ENCODE data around the gene IGF2.

Gene IGF2

DNA sequence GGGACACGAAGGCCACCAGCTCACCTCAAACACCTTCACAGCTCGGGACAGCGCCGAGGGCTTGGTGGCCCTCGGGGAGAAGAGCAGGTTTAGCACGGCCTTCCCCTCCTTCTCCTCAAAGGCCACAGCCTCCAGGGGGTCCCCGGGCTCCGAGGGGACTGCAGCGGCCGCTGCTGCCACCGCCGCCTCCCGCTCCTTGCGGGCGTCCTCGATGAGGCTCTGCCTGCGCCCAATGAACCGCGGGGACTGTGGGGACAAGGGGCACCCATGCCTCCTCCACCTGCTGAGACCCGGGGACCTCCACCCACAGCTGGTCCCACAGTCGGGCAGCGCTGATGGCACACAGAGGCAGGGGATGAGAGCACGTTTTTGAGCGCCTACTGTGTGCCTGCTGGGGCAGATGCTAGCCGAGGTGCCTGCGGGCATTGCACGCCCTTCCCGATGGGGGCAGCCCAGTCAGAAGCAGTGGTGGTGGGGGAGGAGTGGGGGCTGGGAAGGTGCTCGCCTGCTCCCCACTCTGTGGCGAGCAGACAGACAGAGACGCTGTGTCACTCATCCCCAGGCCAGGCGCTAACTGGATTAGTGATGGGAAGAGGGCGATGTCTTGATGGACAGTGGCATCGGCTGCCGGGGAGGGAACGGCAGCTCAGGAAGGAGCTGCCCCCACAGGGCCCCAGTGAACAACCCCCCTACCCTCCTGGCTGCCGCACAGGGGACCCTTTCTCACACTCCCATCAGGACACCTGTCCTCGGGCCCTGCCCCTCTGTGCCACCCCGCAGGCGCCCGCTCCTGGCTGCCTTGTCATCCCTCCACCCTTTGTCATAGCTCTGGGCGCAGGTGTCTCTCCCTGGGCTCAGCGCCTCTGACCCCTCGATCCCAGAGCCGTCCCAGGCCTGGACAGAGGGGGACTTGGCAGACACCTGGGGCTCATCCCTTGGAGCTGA is 30.7 kb upstream of the IGF2 start:
- Histone ChIP-seq H3K27ac (ENCODE audit: low read depth, low read length) (no peak overlapping the region), H3K4me3 (ENCODE audit: low read depth, low read length) (no peak overlapping the region), H3K79me2 (ENCODE audit: control insufficient read depth, insufficient read depth, low read length, unreplicated experiment) (no peaks in the 10 kb centered on the region), H3K27me3 (ENCODE audit: insufficient read depth, low read length) (no peaks in the 10 kb centered on the region), H3K36me3 (ENCODE audit: insufficient read depth, low read length) (no peaks in the 10 kb centered on the region), H3K4me1 (ENCODE audit: control insufficient read depth, insufficient read depth, low read length, unreplicated experiment) (no peaks in the 10 kb centered on the region), H2AFZ (ENCODE audit: low read length, unreplicated experiment) (no peak overlapping the region)

DNA sequence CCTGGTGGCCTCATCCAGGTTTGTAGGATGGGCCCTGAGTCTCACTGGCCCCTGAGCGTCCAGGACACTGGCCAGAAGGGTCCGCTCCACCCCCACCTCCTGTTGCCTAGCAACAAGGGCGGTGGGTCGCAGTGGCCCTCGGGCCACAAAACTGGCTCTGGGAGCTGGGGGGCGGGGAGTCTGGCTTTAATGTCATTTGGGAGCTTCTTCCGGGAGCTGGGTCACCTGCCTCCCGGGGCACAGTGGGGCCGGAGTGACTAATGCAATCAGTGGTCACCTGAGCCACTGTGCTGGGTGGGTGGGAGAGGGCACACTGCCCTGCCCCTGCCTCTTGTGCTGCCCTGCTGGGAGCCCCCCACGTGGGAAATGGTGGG is 29.8 kb upstream of the IGF2 start:
- no peak overlapping the region for H2AFZ ChIP-seq (ENCODE audit: low read length, unreplicated experiment)
- H3K4me3 ChIP-seq (ENCODE audit: low read depth, low read length), result no peak overlapping the region
- H3K27ac ChIP-seq (ENCODE audit: low read depth, low read length), result no peak overlapping the region

GRCh38 chr11:2168286-2169004 is 29.3 kb upstream of the IGF2 start:
- H2AFZ ChIP-seq (ENCODE audit: low read length, unreplicated experiment), result no peak overlapping the region
- H3K27ac ChIP-seq (ENCODE audit: low read depth, low read length), result no peak overlapping the region
- H3K79me2 ChIP-seq (ENCODE audit: control insufficient read depth, insufficient read depth, low read length, unreplicated experiment), result no peaks in the 10 kb centered on the region
- no peaks in the 10 kb centered on the region for H3K27me3 ChIP-seq (ENCODE audit: insufficient read depth, low read length)
- H3K4me3 ChIP-seq (ENCODE audit: low read depth, low read length), result no peak overlapping the region
- H3K36me3 ChIP-seq (ENCODE audit: insufficient read depth, low read length), result no peaks in the 10 kb centered on the region
- no peaks in the 10 kb centered on the region for H3K4me1 ChIP-seq (ENCODE audit: control insufficient read depth, insufficient read depth, low read length, unreplicated experiment)

More for the DNA sequence above, 29.8 kb upstream of the IGF2 start:
- no peaks in the 10 kb centered on the region for H3K79me2 ChIP-seq (ENCODE audit: control insufficient read depth, insufficient read depth, low read length, unreplicated experiment)
- no peaks in the 10 kb centered on the region for H3K36me3 ChIP-seq (ENCODE audit: insufficient read depth, low read length)
- H3K4me1 ChIP-seq (ENCODE audit: control insufficient read depth, insufficient read depth, low read length, unreplicated experiment), result no peaks in the 10 kb centered on the region
- no peaks in the 10 kb centered on the region for H3K27me3 ChIP-seq (ENCODE audit: insufficient read depth, low read length)

- Histone ChIP-seq H3K27ac (ENCODE audit: low read depth, low read length) (no peak overlapping the region), H3K4me3 (ENCODE audit: low read depth, low read length) (no peak overlapping the region), H3K4me1 (ENCODE audit: control insufficient read depth, insufficient read depth, low read length, unreplicated experiment) (no peaks in the 10 kb centered on the region), H3K36me3 (ENCODE audit: insufficient read depth, low read length) (no peaks in the 10 kb centered on the region), H3K79me2 (ENCODE audit: control insufficient read depth, insufficient read depth, low read length, unreplicated experiment) (no peaks in the 10 kb centered on the region), H2AFZ (ENCODE audit: low read length, unreplicated experiment) (no peak overlapping the region), H3K27me3 (ENCODE audit: insufficient read depth, low read length) (no peaks in the 10 kb centered on the region)
Observed at GRCh38 chr11:2167141-2168045, 28.2 kb upstream of the IGF2 start.

DNA sequence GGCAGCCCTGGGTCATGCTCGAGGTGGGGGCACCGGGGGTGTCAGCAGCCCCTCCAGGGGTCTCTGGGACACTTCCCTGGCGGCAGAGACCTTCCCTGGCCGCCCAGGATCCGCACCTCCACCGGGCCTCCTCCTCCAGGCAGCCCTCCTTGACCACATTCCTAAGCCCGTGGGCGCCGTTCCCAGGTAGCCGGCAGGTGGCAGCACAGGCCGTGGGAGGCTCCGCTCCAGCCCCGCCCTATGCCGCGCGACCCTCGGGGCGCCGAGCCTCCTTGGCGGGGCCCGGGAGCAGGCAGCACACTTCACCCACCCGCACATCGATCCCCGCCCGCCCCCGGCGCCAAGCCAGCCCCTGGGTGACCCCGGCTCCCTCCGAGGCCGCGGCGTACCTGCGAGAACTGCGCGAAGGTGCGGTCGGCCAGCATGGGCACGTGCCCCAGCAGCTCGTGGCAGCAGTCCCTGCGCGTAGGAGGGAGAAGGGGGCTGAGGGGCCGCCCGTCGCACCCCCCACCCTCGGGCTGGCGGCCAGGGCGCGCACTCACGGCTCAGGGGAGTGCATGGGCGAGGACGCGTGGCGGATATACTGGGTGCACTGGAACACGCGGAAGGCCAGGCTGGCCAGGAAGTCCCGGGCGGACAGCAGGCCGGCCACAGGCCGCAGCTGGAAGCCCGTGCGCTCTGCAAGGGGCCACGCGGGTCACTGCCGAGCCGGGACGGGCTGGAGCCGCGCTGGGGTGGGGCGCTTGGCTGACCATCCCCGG is 27.1 kb upstream of the IGF2 start:
- Histone ChIP-seq H3K36me3 (ENCODE audit: insufficient read depth, low read length) (no peaks in the 10 kb centered on the region), H3K4me3 (ENCODE audit: low read depth, low read length) (peak overlapping the region; percentile 71; the same call in 1 of the 2 replicates), H3K4me1 (ENCODE audit: control insufficient read depth, insufficient read depth, low read length, unreplicated experiment) (no peaks in the 10 kb centered on the region), H3K27ac (ENCODE audit: low read depth, low read length) (no peak overlapping the region), H3K27me3 (ENCODE audit: insufficient read depth, low read length) (no peaks in the 10 kb centered on the region), H2AFZ (ENCODE audit: low read length, unreplicated experiment) (peak overlapping the region; percentile 75), H3K79me2 (ENCODE audit: control insufficient read depth, insufficient read depth, low read length, unreplicated experiment) (no peaks in the 10 kb centered on the region)

DNA sequence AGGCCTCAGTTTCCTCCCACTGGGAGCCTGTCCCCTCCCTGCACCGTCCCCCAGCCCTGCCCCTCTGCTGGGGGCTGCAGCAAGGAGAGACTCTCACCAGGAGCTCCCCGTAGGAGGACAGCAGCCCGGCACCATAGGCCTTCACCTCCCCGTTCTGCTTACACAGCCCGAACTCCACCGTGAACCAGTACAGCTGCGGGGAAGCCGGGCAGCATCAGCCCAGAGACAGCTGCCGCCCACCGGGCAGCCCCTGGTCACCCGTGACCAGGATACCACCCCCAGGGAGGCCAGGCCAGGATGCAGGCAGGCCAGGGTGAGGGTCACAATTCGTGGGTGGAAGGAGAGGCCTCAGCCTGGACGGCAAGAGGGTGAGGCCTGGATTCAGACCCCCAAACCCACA is 26.4 kb upstream of the IGF2 start:
- Histone ChIP-seq H3K4me3 (ENCODE audit: low read depth, low read length) (no peak overlapping the region), H3K27ac (ENCODE audit: low read depth, low read length) (no peak overlapping the region), H2AFZ (ENCODE audit: low read length, unreplicated experiment) (no peak overlapping the region), H3K4me1 (ENCODE audit: control insufficient read depth, insufficient read depth, low read length, unreplicated experiment) (no peaks in the 10 kb centered on the region), H3K79me2 (ENCODE audit: control insufficient read depth, insufficient read depth, low read length, unreplicated experiment) (no peaks in the 10 kb centered on the region), H3K27me3 (ENCODE audit: insufficient read depth, low read length) (no peaks in the 10 kb centered on the region), H3K36me3 (ENCODE audit: insufficient read depth, low read length) (no peaks in the 10 kb centered on the region)

DNA sequence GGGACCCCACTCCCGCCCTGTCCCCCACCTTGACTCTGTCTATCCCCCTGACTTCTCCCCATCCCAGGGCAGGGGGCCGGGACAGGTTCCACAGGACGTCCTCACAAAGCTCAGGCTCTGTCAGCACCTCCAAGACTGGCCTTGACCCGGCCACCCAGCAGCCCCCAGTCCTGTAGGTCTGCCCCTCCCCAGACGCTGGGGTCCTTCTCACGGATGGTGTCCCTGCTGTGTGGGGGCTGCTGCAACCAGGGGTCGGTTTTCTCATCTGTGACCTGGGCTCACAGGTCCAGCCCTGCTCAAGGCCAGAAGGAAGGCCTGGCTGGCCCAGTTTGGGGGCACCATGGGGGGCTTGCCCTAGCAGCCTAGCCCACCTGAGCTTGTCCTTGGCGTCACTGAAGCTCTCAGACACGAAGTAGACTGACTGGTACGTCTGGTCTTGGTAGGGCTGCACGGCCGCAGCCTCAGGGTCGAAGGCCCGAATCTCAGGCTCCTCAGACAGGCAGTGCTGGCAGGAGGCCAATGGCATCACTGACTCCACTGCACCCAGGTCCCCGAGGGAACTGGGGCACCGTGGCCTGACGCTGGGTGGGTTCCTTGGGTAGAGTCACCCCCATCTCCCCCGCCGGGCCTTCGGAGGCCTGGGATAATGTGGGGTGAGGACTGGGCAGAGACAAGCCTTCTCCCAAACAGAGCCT is 25.8 kb upstream of the IGF2 start:
- Histone ChIP-seq H3K79me2 (ENCODE audit: control insufficient read depth, insufficient read depth, low read length, unreplicated experiment) (no peaks in the 10 kb centered on the region), H3K36me3 (ENCODE audit: insufficient read depth, low read length) (no peaks in the 10 kb centered on the region), H3K4me1 (ENCODE audit: control insufficient read depth, insufficient read depth, low read length, unreplicated experiment) (no peaks in the 10 kb centered on the region), H3K27ac (ENCODE audit: low read depth, low read length) (no peak overlapping the region), H3K4me3 (ENCODE audit: low read depth, low read length) (no peak overlapping the region), H2AFZ (ENCODE audit: low read length, unreplicated experiment) (no peak overlapping the region), H3K27me3 (ENCODE audit: insufficient read depth, low read length) (no peaks in the 10 kb centered on the region)

GRCh38 chr11:2164081-2164480 is 24.9 kb upstream of the IGF2 start:
- H3K27me3 ChIP-seq (ENCODE audit: insufficient read depth, low read length), result no peaks in the 10 kb centered on the region

DNA sequence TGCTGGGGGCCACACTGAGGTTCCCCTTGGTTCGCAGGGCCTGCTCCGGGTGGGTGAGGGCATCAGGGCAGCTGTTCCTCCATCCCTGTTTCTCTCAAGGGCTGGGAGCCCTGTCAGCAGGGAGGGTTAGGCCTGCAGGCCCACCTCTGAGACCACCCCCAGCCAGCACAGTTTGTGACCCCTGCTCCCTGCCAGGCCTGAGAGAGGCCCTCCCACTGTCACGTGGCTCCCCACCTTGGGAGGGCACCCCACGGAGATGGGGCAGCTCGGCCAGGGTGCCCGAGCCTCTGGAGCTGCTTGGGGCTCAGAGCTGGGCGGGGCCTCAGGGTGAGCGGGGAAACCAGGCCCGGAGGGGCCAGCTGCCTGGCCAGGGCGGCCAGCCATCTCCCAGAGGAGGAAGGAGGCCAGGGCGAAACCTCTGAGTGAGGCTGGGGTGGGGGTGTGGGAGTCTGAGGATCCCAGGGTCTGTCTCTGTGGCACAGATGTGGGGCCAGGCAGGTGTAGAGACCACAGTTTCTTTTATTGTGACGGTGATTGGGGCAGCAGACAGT is 24.3 kb upstream of the IGF2 start:
- H3K27ac ChIP-seq (ENCODE audit: low read depth, low read length), result no peak overlapping the region
- H3K4me3 ChIP-seq (ENCODE audit: low read depth, low read length), result no peak overlapping the region
- no peaks in the 10 kb centered on the region for H3K4me1 ChIP-seq (ENCODE audit: control insufficient read depth, insufficient read depth, low read length, unreplicated experiment)
- no peaks in the 10 kb centered on the region for H3K27me3 ChIP-seq (ENCODE audit: insufficient read depth, low read length)
- no peaks in the 10 kb centered on the region for H3K36me3 ChIP-seq (ENCODE audit: insufficient read depth, low read length)
- H3K79me2 ChIP-seq (ENCODE audit: control insufficient read depth, insufficient read depth, low read length, unreplicated experiment), result no peaks in the 10 kb centered on the region
- H2AFZ ChIP-seq (ENCODE audit: low read length, unreplicated experiment), result no peak overlapping the region

More at GRCh38 chr11:2164081-2164480, 24.9 kb upstream of the IGF2 start:
- Histone ChIP-seq H2AFZ (ENCODE audit: low read length, unreplicated experiment) (no peak overlapping the region), H3K4me3 (ENCODE audit: low read depth, low read length) (no peak overlapping the region), H3K27ac (ENCODE audit: low read depth, low read length) (no peak overlapping the region), H3K4me1 (ENCODE audit: control insufficient read depth, insufficient read depth, low read length, unreplicated experiment) (no peaks in the 10 kb centered on the region), H3K79me2 (ENCODE audit: control insufficient read depth, insufficient read depth, low read length, unreplicated experiment) (no peaks in the 10 kb centered on the region), H3K36me3 (ENCODE audit: insufficient read depth, low read length) (no peaks in the 10 kb centered on the region)
